GM18907 (cell line): ENCODE data around the gene POU3F2.

ENCODE experiments used
- ATAC-seq: cut with Tn5 transposase; IDR thresholded peaks from one replicate; pipeline ENCODE4 v1.9.1; 2021; ENCODE audit warnings: mild to moderate bottlenecking, moderate library complexity; ENCODE audit not compliant: unreplicated experiment

The POU3F2 gene

DNA sequence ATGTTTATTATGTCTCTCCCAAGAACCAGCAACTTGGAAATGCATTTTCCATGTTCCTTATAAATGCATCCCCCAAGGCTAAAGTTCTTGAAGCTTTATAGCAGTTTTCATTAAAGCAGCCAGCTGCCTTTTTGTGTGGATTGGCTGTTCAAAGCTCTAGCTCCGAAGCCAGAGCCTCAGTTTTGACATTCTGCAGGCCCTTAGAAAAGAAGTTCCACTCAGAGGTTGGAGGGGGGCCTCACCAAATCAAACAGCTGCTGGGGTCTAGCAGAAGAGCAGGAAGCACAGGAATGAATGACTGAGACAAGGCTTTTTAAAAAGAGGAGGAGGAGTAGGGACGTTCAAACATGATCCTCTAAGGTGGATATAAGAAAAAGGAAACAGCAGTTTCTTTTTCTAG, 4.2 kb upstream of the POU3F2 start:
- no peak for ATAC-seq

DNA sequence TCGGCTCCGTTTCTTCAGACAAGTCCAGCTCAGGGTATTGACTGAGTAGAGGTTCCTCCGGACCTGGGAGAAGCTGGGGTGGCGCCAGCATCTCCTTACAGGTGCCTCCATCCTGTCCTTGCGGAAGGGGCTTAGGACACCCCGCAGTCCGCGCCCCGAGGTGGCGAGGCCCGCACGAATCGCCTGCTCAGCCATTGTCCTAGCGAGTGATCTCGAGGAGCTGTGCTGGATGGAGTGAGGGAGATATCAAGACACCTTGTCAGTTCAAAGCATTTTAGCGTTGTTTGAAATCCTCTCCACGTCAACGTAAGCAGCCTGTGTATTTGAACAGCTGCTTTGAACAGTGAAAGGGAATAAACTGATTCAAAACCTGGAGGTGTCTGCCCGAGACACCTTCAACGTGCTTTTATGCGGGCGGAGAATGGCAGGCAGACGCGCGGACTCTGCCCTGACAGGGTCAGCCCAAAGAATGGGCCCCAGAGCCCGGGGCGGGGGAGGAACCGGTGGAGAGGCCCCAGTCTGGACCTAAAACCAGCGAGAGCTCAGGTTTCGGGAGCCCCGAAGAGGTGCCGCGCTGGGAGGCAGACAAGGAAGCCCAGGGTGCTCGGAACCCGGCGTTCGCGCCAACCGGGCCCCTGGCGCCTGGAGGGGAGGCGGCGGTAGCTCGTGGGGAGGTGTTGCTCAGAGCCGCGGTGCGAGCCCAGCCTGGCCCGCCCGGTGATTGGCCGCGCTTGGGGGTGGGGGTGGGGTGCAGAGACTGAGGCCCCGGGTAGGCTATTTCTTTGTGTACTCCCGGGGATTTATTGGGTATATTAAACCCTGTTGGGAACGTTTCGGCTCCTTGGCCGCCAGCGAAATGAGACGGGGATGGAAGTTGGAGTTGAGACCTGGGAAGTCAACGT, 3.1 kb upstream of the POU3F2 start:
- no peak for ATAC-seq

DNA sequence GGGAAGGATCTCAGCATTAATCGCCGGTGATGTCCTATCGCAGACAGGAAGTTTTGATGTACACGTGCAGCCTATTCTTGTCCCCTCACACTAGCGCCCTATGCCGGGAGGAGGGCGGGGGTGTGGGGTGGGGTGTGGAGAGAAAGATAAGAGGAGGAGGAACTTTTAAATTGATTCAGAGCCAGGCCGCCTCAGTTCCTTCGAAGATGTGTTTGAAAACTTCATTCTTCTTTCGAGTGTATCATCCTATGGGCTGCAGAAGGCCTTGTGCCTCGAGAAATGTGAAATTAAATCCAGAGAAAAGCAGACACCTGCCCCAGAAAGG, 2.5 kb upstream of the POU3F2 start:
- ATAC-seq: no peak

DNA sequence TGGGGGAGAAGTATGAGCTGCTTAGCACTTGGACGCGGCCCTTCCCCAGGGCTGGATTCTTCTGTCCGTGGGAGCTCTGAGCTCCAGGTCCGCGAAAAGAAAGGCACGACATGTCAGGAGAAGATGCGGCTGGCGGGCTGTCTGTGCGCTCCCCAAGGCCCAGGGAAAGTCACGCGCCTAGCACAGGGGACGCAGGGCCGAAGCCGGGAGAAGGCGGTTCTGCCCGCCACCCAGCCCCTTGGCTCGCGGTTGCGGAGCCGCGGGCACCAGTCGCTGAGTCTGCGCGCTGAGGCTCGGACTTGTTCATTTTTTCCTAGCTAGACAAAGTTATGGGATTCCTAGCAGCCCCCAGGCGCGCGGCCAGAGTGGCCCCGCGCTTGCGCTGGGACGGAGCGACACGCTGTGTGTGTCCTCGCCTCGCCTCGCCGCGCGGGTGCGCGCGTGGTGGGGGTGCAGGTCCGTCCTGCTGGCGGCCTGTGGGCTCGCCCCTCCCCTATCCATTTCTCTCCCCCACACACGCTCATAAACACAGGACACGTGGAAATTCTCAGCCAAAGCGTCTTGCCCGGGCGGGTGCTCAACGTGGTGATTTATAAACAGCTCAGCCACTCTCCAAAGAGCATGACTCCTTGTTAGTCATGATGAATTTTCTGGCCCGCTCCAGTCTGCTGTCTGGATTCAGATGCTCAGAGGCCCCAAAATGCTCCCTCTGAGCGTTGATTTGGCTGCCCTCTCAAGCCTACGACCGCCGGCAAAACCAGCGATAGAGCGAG, 1.9 kb upstream of the POU3F2 start:
- no peak for ATAC-seq

DNA sequence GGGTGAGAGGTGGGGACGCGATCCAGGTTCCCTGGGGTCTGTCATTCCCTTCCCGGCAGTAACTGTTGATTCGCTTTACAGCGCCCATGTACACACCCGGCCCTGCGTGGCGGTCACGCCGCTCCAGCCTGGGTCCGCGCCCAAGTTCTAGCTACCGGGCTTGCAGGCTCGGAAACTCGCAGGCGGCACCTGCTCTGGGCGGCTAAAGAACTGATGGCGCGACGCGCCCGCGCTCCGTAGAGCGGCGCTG, 1.4 kb upstream of the POU3F2 start:
- no peak for ATAC-seq

DNA sequence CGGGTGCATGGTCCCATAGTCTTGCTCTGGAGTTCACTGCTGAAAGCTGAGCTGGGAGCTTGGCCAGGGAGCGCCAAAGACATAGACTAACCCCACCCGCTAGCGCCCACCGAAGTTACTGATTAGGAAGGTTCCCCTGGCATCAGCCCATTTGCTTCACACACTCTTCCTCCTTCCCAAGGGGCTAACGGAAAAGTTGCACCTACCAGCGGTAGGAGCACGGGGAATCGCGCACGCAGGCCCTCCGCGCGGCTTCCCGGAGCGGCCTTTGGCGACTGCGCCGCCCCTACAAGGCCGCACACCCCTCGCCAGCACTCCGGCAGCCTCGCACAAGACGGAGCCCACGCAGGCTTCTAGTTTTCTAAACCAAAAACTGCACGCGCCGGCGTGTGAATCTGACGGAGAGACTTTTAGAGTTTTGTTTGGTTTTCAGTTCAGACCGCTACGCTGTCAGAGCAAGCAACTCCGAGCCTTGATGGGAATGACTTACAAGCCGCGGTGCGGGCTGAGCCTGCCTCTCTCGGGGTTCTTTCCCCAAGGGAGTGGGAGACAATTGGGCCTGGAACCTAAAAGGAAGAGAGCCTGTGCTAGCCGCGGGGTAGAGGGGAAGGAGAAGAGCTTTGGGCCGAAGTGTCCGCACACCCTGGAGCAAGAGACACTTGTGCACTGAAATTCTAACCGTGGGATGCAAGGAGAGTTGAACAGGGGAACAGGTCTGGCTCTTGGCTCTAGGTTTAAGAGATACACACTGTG, 891 bp upstream of the POU3F2 start:
- ATAC-seq: no peak

DNA sequence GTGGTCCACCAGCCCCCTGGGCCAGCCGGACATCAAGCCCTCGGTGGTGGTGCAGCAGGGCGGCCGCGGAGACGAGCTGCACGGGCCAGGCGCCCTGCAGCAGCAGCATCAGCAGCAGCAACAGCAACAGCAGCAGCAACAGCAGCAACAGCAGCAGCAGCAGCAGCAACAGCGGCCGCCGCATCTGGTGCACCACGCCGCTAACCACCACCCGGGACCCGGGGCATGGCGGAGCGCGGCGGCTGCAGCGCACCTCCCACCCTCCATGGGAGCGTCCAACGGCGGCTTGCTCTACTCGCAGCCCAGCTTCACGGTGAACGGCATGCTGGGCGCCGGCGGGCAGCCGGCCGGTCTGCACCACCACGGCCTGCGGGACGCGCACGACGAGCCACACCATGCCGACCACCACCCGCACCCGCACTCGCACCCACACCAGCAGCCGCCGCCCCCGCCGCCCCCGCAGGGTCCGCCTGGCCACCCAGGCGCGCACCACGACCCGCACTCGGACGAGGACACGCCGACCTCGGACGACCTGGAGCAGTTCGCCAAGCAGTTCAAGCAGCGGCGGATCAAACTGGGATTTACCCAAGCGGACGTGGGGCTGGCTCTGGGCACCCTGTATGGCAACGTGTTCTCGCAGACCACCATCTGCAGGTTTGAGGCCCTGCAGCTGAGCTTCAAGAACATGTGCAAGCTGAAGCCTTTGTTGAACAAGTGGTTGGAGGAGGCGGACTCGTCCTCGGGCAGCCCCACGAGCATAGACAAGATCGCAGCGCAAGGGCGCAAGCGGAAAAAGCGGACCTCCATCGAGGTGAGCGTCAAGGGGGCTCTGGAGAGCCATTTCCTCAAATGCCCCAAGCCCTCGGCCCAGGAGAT, 1.0 kb downstream of the POU3F2 start:
- no peak for ATAC-seq

DNA sequence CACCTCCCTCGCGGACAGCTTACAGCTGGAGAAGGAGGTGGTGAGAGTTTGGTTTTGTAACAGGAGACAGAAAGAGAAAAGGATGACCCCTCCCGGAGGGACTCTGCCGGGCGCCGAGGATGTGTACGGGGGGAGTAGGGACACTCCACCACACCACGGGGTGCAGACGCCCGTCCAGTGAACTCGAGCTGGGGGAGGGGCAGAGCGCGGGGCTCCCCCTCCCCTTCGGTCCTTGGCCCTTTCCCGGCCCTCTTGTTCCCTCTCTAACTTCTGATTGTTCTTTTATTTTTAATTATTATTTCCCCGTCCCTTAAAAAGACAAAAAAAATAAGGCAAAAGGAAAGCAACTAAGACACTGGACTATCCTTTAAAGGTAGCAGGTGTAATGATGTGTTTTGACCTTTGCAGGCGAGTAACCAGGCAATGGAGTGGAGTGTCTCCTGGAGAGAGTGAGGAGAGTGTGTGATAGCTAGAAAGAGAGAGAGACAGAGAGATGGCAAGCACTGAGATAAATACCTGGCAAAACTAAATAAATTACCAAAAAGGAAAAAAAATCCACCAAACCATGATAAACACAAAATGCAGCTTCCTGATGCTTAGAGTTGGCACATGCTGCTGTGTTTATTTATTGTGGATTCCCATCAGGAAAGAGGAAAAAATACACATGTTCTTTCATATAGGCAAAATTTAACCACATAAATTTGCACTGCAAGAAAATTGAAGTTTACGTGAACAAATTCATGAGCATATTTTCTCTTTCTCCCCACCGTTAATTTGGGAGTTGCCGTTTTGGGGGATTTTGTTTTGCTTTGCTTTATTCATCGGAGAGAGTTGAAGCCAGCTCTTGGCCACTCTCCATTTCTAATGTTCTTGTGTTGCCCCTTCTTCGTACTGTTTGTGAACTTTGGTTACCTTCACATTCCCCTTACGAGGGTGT, 1.9 kb downstream of the POU3F2 start:
- ATAC-seq: no peak

DNA sequence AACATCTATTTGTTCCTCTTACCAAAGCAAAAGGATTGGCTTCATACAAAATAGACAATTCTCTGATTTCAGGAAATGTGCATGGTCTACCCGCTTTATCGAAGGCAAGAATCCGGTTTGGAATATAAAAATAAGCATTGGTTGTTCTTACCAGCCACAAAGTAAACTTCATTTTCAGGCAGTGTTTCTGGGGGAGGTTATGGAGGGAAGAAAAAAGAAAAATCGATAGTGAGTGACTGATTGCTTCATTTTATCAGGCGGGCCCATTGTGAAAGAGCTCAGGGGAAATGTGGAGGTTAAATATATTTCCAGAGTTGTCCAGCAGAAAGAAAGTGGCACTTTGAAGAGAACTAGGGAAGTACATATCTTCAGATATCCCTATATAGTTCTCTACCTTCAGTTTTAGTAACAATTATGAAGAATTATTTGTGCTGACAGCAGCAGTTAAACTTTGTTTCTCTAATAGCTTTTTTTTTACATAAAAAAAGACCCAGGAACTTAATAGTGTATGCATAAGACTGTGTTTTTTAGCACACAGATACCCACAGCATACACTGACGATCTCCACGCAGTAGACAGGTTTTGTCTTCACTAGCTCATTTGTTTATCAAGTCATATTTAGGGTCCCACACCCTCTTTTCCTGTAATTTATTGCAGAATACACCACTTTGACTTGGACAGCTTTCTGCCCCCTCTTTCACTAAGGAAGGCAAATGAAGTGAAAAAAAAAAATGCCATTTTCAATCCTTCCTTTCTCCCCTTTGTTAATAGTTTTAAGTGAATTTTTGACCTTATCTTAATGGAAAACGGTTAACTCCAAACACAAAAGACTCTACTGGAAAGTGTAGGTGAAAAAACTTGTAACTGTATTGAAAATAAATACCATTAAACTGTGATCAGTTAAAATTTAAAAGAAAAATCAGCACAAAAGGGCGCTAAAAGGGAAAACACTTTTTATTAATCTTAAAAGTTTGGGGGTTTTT, 2.9 kb downstream of the POU3F2 start:
- no peak for ATAC-seq

DNA sequence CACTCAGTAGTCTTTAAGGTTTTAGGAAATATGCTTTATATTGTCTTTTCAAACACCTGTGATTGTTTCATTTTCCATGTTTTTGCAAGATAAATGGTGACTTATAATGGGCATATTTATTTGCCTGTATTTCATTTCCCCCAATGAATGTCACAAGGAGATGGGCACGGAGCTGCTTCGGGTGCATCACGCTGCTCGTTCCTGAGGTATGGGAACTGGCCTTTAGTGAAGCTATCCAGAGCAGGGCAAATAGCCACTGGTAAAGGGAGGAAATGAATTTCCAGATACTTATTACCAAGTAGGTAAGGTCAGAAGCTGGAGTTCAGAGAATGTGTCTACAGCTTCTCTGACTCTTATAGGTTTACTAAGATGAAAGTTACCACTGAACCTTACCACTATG, 3.7 kb downstream of the POU3F2 start:
- ATAC-seq: no peak

DNA sequence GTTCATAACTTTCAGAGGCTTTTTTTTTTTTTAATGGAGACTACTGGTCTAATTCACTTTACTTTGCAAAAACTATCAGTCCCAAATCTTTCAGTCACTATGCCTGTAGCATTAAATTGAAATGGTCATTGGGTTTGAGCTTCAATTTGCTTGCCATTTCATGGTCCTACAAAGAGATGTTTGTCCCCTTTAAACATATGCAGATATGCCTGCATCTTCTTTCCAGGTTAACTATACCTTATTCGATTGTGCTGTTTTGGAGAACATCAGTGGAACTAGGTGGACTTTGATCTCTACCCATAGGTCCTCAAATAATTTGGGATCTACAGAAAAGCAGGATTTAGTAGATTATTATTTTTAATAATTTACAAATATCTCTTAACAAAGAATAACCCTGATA, 4.6 kb downstream of the POU3F2 start:
- no peak for ATAC-seq

DNA sequence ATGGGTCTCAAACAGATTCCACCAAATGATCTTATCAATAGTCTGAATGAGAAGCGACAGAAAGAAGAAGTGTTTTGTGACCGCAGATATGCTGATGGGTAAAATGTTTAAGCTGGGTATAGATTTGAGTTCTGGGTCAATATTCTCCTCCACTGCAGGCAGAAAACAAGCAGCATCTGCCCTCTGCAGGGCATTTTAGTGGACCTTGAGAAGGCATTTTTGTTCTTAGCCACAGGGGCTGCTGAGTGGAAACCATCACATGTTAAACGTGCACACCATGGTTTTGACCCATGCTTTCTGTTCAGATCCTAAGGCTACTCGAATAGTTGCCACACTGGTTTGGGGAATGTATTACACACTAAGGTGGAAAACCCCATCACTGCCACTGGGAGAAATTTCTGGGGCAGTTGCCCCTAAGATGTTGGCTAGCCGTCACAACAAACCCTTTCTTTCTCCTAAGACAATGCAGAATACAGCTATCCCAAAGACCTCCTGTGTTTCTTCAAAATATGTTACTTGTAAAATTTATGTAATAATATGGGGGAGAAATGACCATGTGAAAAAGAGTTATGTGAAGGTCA, 5.5 kb downstream of the POU3F2 start:
- ATAC-seq: peak; percentile 44

DNA sequence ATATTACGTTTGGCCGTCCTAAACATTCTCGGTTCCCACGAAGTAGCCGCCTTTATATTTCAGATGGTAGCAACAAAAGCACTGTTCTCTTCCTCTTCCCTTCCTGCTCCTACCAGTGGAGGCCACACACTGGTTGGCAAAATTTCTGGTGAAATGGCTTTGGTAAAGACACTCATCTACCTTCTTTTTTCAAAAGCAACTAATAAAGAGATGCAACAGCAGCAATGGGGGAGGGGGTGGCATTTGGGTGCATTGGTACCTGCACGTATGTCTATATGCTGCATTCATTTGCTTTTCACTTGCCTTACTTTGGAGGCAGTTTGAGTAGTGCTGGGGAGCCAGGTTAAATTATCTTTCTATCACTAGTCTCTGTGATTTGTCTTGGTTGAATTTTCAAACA, 6.0 kb downstream of the POU3F2 start:
- ATAC-seq: no peak

DNA sequence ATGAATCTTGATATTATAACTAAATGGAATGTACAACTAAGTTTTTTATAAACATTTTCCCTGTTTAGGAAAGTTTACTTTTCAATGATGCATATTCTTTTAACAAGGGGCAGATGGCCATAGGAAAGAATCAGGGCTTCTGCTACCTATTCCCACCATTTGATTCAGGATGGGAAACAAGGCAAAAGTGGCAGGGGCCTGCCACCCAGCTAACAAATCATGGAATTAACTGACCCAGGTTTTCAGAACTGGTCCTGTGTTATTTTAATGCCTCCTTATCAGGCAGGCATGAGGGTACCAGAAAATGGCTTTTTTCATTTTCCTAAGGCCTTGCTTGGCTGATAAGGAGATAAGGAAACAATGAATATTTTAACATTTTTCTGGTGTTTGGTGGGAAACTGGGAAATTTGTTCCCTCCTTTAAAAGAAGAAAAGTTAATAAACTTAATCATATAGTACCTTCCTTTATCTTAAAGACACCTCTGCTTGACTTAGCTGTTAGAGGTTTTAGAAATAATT, 6.7 kb downstream of the POU3F2 start:
- ATAC-seq: no peak

DNA sequence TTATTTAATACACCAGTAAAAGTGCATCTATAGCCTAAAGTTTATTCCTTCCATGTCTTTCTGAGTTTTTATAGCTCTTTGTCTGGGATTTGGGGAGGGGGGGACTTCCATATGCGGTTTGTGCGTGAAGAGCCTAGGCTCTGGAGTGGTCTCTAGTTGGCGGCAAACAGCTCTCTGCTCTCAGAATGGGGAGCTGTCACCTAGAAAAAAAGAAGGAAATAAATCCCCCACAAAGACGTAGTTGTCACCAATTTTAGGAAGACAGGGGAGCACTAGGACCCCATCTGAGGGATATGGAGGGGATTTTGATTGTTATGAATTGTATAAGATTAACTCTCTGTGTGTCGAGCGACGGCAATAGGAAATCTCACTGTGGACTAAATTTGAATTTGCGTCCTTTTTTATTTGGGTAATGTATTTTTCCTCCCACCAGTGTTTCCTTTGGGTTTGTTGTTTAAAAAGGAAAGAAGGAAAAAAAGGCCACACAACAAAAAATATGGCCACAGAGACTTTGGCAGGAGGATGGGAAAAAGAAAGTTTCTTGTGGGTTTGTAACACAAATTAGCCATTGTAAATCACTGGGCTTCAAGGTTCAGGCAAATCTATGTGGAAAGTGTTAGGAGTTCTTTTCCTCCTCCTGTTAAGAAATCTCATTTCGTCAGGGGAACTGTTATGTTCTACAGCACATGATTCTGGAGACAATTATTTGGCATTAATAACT, 7.4 kb downstream of the POU3F2 start:
- no peak for ATAC-seq

DNA sequence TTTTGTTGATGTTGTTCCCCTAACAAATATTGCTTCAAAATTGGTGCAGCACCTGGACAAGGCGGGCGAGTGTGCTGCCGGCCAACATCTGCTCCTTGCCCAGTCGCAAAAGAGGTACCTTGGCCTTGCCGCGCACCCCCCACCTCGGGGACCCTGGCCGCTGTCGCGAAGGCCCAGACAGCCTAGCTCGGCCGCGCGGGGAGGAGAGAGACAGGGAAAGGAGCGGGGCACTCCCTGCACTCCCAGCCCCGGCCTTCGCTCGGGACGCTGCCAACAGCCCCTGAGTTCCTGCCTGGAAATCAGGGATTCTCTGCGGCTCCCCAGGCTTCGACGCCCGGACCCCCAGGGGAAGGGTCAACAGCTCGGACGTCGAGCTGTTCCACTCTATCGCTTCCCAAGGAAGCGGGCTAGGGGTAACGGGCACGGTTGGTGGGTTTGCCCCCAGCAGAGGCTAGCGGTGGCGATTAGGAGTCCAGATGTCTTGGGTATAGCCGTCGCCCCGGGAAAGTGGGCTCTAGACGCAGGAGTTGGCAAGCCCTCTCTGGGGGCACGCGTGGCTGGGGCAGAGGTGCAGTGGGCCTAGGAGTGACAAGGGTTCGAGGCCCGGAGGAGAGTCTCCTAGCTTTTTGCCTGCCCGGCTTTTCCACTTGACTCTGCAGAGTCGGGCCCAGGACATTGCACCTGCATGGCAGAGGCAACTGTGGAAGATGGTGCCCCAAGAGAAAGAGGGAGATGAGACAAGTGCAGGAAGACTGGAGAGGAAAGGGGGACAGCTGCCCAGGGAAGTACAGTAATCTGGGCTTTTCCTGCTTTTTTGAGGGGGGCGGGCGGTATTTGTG, 8.2 kb downstream of the POU3F2 start:
- ATAC-seq: no peak
